HepG2 (cell line): ENCODE measurements around the gene ACAP3. TPM values are rescaled to one million over a fixed set of nuclear protein-coding genes. Genes with fewer than 3 reads are reported as not detected.

Experiments used
- ARID3A ChIP-seq: IDR thresholded peaks from 2 replicates; pipeline ENCODE4 v1.6.1; 2012; ENCODE audit warnings: low read depth, low read length, improper control_type of control experiment
- GATAD1 ChIP-seq: IDR thresholded peaks from 2 replicates; pipeline ENCODE4 v1.6.1; 2016; ENCODE audit warnings: missing genetic modification reagents, missing compliant biosample characterization
- GATAD2A ChIP-seq: IDR thresholded peaks from 2 replicates; pipeline ENCODE4 v1.6.1; 2016
- HOXA9 ChIP-seq: sonication (generic); formaldehyde crosslinking; IDR thresholded peaks from 2 replicates; pipeline ENCODE4 v1.8.1; 2022; ENCODE audit warnings: missing genetic modification reagents, mild to moderate bottlenecking, moderate library complexity, borderline replicate concordance
- KLF13 ChIP-seq: sonication (generic); formaldehyde crosslinking; IDR thresholded peaks from 2 replicates; pipeline ENCODE4 v1.4.0; 2020; ENCODE audit warnings: mild to moderate bottlenecking, missing genetic modification reagents
- KMT2A ChIP-seq: sonication (generic); formaldehyde crosslinking; IDR thresholded peaks from 2 replicates; pipeline ENCODE4 v1.4.0; 2020; ENCODE audit warnings: missing genetic modification reagents
- MAZ ChIP-seq, 2 experiments: sonication (generic) in 1 of 2; formaldehyde crosslinking in 1 of 2; IDR thresholded peaks; 2 replicates each; pipeline versions ENCODE4 v1.5.0 to v1.6.1; 2012 to 2020; ENCODE audit warnings: low read depth in 2 of 2, mild to moderate bottlenecking in 2 of 2, borderline replicate concordance in 1 of 2, improper control_type of control experiment in 1 of 2, low read length in 1 of 2, missing genetic modification reagents in 1 of 2, moderate library complexity in 1 of 2
- MTF2 ChIP-seq: sonication (generic); formaldehyde crosslinking; IDR thresholded peaks from 2 replicates; pipeline ENCODE4 v1.5.0; 2020; ENCODE audit warnings: missing genetic modification reagents, borderline replicate concordance
- MXD4 ChIP-seq: IDR thresholded peaks from 2 replicates; pipeline ENCODE4 v1.6.1; 2016; ENCODE audit warnings: mild to moderate bottlenecking, missing biosample characterization, missing genetic modification reagents
- NCOA1 ChIP-seq: sonication (generic); formaldehyde crosslinking; IDR thresholded peaks from 2 replicates; pipeline ENCODE4 v1.9.0; 2021; ENCODE audit warnings: missing genetic modification reagents
- ONECUT2 ChIP-seq: sonication (generic); formaldehyde crosslinking; IDR thresholded peaks from 2 replicates; pipeline ENCODE4 v1.4.0; 2020; ENCODE audit warnings: missing genetic modification reagents
- RBM39 ChIP-seq: fragments of 200-400 bp; formaldehyde crosslinking; IDR thresholded peaks from one replicate; pipeline ENCODE4 v1.6.1; 2018; ENCODE audit warnings: antibody characterized with exemption, mild to moderate bottlenecking, low read depth, low read length; ENCODE audit not compliant: poor library complexity, severe bottlenecking
- REXO4 ChIP-seq: sonication (generic); formaldehyde crosslinking; IDR thresholded peaks from 2 replicates; pipeline ENCODE4 v1.8.0; 2022; ENCODE audit warnings: missing genetic modification reagents, mild to moderate bottlenecking, borderline replicate concordance
- SMAD3 ChIP-seq: sonication (generic); formaldehyde crosslinking; IDR thresholded peaks from 2 replicates; pipeline ENCODE4 v1.4.0; 2020; ENCODE audit warnings: missing genetic modification reagents
- SP4 ChIP-seq: sonication (generic); formaldehyde crosslinking; IDR thresholded peaks from 2 replicates; pipeline ENCODE4 v1.8.1; 2023; ENCODE audit warnings: mild to moderate bottlenecking, missing genetic modification reagents
- SRY ChIP-seq: sonication (generic); formaldehyde crosslinking; IDR thresholded peaks from 2 replicates; pipeline ENCODE4 v1.8.0; 2022; ENCODE audit warnings: mild to moderate bottlenecking, missing genetic modification reagents
- TSC22D2 ChIP-seq: sonication (generic); formaldehyde crosslinking; IDR thresholded peaks from 2 replicates; pipeline ENCODE4 v1.5.1; 2020; ENCODE audit warnings: missing genetic modification reagents, mild to moderate bottlenecking, borderline replicate concordance
- ZNF230 ChIP-seq: sonication (generic); formaldehyde crosslinking; IDR thresholded peaks from 2 replicates; pipeline ENCODE4 v1.4.0; 2020; ENCODE audit warnings: mild to moderate bottlenecking, missing genetic modification reagents
- ZNF232 ChIP-seq: sonication (generic); formaldehyde crosslinking; IDR thresholded peaks from 2 replicates; pipeline ENCODE4 v1.4.0; 2020; ENCODE audit warnings: missing genetic modification reagents, borderline replicate concordance
- ZNF777 ChIP-seq: sonication (generic); formaldehyde crosslinking; IDR thresholded peaks from 2 replicates; pipeline ENCODE4 v1.4.0; 2020; ENCODE audit warnings: missing genetic modification reagents
- polyA plus RNA-seq, 8 experiments: library from polyadenylated mRNA; depleted of rRNA in 3 of 8; stranded (reverse) in 7 of 8; unstranded in 1 of 8; fragments of >200 nt; fragmentation: Illumina TruSeq in 4 of 8; extraction: Trizol in 4 of 8; gene quantifications; 2 replicates each; pipeline versions ENCODE4 v1.2.1 to v1.2.3, GENCODE V29; 2011 to 2016; ENCODE audit warnings: low read depth in 4 of 8, missing spikeins in 1 of 8, mixed read lengths in 1 of 8; ENCODE audit not compliant: insufficient read depth in 1 of 8
- total RNA-seq, 5 experiments: library from RNA; depleted of rRNA; stranded (reverse); fragments of >200 nt; fragmentation: Illumina TruSeq; extraction: Trizol; gene quantifications; 2 replicates each; pipeline ENCODE4 v1.2.3, GENCODE V29; 2016; ENCODE audit warnings: low read depth in 1 of 5
- TF ChIP-seq, protein P1 (sequence below): IDR thresholded peaks from 2 replicates; pipeline ENCODE4 v1.6.1; 2016
- TF ChIP-seq, protein P2 (sequence below): sonication (generic); formaldehyde crosslinking; IDR thresholded peaks from 2 replicates; pipeline ENCODE4 v1.4.0; 2020; ENCODE audit warnings: missing genetic modification reagents, borderline replicate concordance

Gene ACAP3
- total and polyA plus RNA-seq, 2 of the 13 experiments (the other 11 are each of a cell fraction or from before 2014, with no cell fraction given), result 29.4 to 50.8 TPM

DNA sequence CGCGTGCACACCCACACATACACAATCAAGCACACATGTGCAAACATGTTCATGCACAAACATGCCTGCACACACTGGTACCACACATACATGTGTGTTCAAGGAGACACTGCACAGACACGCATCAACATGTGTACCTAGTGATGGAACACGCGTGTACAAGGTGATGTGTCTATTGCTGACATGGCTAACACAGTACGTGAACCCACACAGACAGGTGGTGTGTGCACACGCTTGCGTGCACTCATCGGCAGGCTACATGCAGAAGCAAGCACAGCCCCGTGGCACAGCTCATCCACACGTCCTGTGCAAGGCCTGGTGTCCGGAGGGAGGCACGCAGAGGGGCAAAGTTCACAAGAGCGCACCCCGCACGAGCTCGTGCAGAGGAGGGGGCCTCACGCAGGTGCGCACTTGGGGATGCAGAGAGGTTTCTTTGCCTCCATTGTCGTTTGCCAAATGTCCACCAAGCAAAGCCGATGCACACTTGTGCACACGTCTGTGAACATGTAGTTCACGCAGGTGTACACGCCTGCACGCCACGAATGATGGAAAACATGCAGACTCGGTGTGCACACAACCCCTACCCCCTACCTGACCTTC is 969 bp downstream of the ACAP3 start (continued):
- TF ChIP-seq, protein P1, sequence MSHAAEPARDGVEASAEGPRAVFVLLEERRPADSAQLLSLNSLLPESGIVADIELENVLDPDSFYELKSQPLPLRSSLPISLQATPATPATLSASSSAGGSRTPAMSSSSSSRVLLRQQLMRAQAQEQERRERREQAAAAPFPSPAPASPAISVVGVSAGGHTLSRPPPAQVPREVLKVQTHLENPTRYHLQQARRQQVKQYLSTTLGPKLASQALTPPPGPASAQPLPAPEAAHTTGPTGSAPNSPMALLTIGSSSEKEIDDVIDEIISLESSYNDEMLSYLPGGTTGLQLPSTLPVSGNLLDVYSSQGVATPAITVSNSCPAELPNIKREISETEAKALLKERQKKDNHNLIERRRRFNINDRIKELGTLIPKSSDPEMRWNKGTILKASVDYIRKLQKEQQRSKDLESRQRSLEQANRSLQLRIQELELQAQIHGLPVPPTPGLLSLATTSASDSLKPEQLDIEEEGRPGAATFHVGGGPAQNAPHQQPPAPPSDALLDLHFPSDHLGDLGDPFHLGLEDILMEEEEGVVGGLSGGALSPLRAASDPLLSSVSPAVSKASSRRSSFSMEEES (CRISPR knock-in tag), result no peak
- TF ChIP-seq GATAD2A (CRISPR knock-in tag) (peak; percentile 40), ZNF232 (CRISPR knock-in tag) (no peak), MXD4 (CRISPR knock-in tag) (no peak), SMAD3 (CRISPR knock-in tag) (no peak), MTF2 (CRISPR knock-in tag) (no peak), REXO4 (no peak), KMT2A (CRISPR knock-in tag) (peak; percentile 48; the same call in 1 of the 2 replicates), SRY (CRISPR knock-in tag) (peak; percentile 75; the same call in 1 of the 2 replicates), RBM39 (no peak), KLF13 (CRISPR knock-in tag) (no peak), SP4 (CRISPR knock-in tag) (no peak; the same call in 1 of the 2 replicates), NCOA1 (CRISPR knock-in tag) (no peak; the same call in 1 of the 2 replicates), HOXA9 (CRISPR knock-in tag) (no peak), ONECUT2 (CRISPR knock-in tag) (no peak), ARID3A (no peak), TSC22D2 (CRISPR knock-in tag) (no peak), ZNF777 (CRISPR knock-in tag) (no peak), ZNF230 (no peak), GATAD1 (CRISPR knock-in tag) (0 out of 2 replicates have a peak, but pooled peaks have one; percentile 30), MAZ (IDR thresholded peaks at IDR 0.05; ENCODE audit: borderline replicate concordance, low read depth, low read length) (no peak), MAZ (CRISPR knock-in tag; IDR thresholded peaks at IDR 0.05; ENCODE audit: low read depth) (no peak)
- TF ChIP-seq, protein P2, sequence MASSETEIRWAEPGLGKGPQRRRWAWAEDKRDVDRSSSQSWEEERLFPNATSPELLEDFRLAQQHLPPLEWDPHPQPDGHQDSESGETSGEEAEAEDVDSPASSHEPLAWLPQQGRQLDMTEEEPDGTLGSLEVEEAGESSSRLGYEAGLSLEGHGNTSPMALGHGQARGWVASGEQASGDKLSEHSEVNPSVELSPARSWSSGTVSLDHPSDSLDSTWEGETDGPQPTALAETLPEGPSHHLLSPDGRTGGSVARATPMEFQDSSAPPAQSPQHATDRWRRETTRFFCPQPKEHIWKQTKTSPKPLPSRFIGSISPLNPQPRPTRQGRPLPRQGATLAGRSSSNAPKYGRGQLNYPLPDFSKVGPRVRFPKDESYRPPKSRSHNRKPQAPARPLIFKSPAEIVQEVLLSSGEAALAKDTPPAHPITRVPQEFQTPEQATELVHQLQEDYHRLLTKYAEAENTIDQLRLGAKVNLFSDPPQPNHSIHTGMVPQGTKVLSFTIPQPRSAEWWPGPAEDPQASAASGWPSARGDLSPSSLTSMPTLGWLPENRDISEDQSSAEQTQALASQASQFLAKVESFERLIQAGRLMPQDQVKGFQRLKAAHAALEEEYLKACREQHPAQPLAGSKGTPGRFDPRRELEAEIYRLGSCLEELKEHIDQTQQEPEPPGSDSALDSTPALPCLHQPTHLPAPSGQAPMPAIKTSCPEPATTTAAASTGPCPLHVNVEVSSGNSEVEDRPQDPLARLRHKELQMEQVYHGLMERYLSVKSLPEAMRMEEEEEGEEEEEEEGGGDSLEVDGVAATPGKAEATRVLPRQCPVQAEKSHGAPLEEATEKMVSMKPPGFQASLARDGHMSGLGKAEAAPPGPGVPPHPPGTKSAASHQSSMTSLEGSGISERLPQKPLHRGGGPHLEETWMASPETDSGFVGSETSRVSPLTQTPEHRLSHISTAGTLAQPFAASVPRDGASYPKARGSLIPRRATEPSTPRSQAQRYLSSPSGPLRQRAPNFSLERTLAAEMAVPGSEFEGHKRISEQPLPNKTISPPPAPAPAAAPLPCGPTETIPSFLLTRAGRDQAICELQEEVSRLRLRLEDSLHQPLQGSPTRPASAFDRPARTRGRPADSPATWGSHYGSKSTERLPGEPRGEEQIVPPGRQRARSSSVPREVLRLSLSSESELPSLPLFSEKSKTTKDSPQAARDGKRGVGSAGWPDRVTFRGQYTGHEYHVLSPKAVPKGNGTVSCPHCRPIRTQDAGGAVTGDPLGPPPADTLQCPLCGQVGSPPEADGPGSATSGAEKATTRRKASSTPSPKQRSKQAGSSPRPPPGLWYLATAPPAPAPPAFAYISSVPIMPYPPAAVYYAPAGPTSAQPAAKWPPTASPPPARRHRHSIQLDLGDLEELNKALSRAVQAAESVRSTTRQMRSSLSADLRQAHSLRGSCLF (CRISPR knock-in tag), result no peak
